Lower leg skin (tissue), 4 donors: Measurements from ENCODE around the gene ITSN1. TPM values are rescaled to one million over a fixed set of nuclear protein-coding genes. Genes with fewer than 3 reads are reported as not detected.
A peak's percentile ranks its signal among the peaks of the same experiment; 100 is the strongest.

ENCODE experiments used
- DNase-seq, 2 donors: peaks; one replicate each; pipeline ENCODE4 v3.0.0-alpha.2; 2019; ENCODE audit warnings: low spot score in 2 of 2
- H3K4me3 ChIP-seq: fragments of 200-600 bp; sonication (generic); 2 replicates; pipeline ENCODE4 v1.5.1; 2017; ENCODE audit warnings: mild to moderate bottlenecking, low read depth; ENCODE audit not compliant: poor library complexity, severe bottlenecking
- CTCF ChIP-seq, 3 donors: fragments of 450-650 bp; IDR thresholded peaks; one replicate each; pipeline ENCODE4 v1.5.1; 2016; ENCODE audit warnings: antibody characterized with exemption in 3 of 3, mild to moderate bottlenecking in 3 of 3, moderate library complexity in 2 of 3
- POLR2A ChIP-seq, 2 donors: fragments of 450-650 bp; IDR thresholded peaks; one replicate each; pipeline ENCODE4 v1.6.1; 2016 to 2017; ENCODE audit warnings: antibody characterized with exemption in 2 of 2, mild to moderate bottlenecking in 1 of 2, moderate library complexity in 1 of 2
- WGBS, 2 donors: methylation state at CpG; one replicate each; pipeline ENCODE4 v1.1.5; 2018; 5-methylcytosine and 5-hydroxymethylcytosine counted together
- intact Hi-C: fragments of 100-400 bp; cut with DNase I; formaldehyde crosslinking; loops from one replicate; pipeline ENCODE4 v1.15.0; 2023; ENCODE audit warnings: low total_unique reads
- total RNA-seq, 4 donors: library from RNA; depleted of rRNA; stranded (reverse); fragments of >200 nt; gene quantifications; one replicate each; pipeline ENCODE4 v1.1.0, GENCODE V29; 2016

ITSN1 gene
- total RNA-seq, 4 donors from 2014 or later = 17.4 to 39.5 (median 31.7) TPM

- intact Hi-C loops = no loop called here
- no peak for TF ChIP-seq CTCF (IDR thresholded peaks at IDR 0.05)
- TF ChIP-seq POLR2A (IDR thresholded peaks at IDR 0.05) = no peak
- H3K4me3 ChIP-seq = no peak overlapping the region
- WGBS, 2 donors = 39 to 50% methylated on average over 12 of the region's 12 CpGs
- no peak for DNase-seq
These were observed 240.8 kb downstream of the ITSN1 start for GRCh38 chr21:33883118-33883517.

GRCh38 chr21:33884376-33885171, 242.3 kb downstream of the ITSN1 start:
- WGBS, 2 donors = 31 to 35% methylated on average over 20 of the region's 20 CpGs
- no peak for TF ChIP-seq POLR2A (IDR thresholded peaks at IDR 0.05)
- no peak for TF ChIP-seq CTCF (IDR thresholded peaks at IDR 0.05)
- DNase-seq = no peak
- intact Hi-C loops = no loop called here
- no peak overlapping the region for H3K4me3 ChIP-seq

- H3K4me3 ChIP-seq = no peak overlapping the region
- TF ChIP-seq POLR2A (IDR thresholded peaks at IDR 0.05) (no peak), CTCF (IDR thresholded peaks at IDR 0.05) (no peak)
- 56 to 68% methylated on average over 7 of the region's 7 CpGs for WGBS, 2 donors
- intact Hi-C loops = no loop called here
- DNase-seq = no peak
These were observed 242.8 kb downstream of the ITSN1 start for GRCh38 chr21:33885172-33885514.

- intact Hi-C loops = no loop called here
- TF ChIP-seq CTCF (IDR thresholded peaks at IDR 0.05) = no peak
- TF ChIP-seq POLR2A (IDR thresholded peaks at IDR 0.05) = no peak
- H3K4me3 ChIP-seq = no peak overlapping the region
- no peak for DNase-seq
- 86 to 90% methylated on average over 11 of the region's 11 CpGs for WGBS, 2 donors
These were observed 244.0 kb downstream of the ITSN1 start for GRCh38 chr21:33886321-33886720.

- no peak for TF ChIP-seq CTCF (IDR thresholded peaks at IDR 0.05)
- no peak for TF ChIP-seq POLR2A (IDR thresholded peaks at IDR 0.05)
- intact Hi-C loops = no loop called here
- H3K4me3 ChIP-seq = no peak overlapping the region
- WGBS, 2 donors = 92% methylated on average over 5 of the region's 5 CpGs
- DNase-seq = no peak
These were observed 247.9 kb downstream of the ITSN1 start for GRCh38 chr21:33890187-33890586.

- 86 to 94% methylated on average over 8 of the region's 8 CpGs for WGBS, 2 donors
These were observed 250.6 kb downstream of the ITSN1 start for GRCh38 chr21:33892853-33893252.

More at GRCh38 chr21:33892853-33893252, 250.6 kb downstream of the ITSN1 start:
- peak in 1 of 2 donors; percentile 52 for DNase-seq
- intact Hi-C loops = no loop called here
- no peak overlapping the region for H3K4me3 ChIP-seq
- no peak for TF ChIP-seq POLR2A (IDR thresholded peaks at IDR 0.05)
- no peak for TF ChIP-seq CTCF (IDR thresholded peaks at IDR 0.05)
